Right lobe of liver (tissue), 4 donors: Measurements from ENCODE around the gene TMEM123.

Experiments used
- CTCF ChIP-seq, 4 donors: fragments of 200-600 bp in 3 of 4; fragments of 450-650 bp in 1 of 4; IDR thresholded peaks; one replicate each; pipeline versions ENCODE4 v1.5.1 to v1.8.0; 2016 to 2022; ENCODE audit warnings: antibody characterized with exemption in 4 of 4, mild to moderate bottlenecking in 2 of 4
- POLR2A ChIP-seq: fragments of 450-650 bp; IDR thresholded peaks from one replicate; pipeline ENCODE4 v1.6.1; 2017; ENCODE audit warnings: antibody characterized with exemption, mild to moderate bottlenecking
- donor health status: DM: no; HTN: no; CAD: no.
- donor health status: DM: no; HTN: no; CAD: no.
- donor health status: DM: no; HTN: yes; CAD: no.

DNA sequence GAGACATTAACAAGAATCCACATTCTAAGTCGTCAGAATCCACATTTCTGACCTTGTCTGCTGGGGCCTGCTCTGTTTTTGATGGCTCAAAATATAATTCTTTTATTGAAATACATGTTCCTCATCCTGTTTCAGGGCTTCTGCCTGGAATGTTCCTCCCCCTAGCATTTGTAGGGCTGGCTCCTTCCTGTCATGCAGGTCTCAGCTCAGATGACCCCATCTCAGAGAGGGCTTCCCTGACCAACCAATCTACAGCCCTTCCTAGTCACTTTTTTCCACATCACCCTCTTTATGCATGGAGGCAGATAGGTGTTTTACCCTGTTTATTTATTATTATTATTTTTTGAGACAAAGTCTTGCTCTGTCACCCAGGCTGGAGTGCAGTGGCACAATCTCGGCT lies 14.8 kb downstream of the TMEM123 start:
- no peak for TF ChIP-seq POLR2A
- no peak for TF ChIP-seq CTCF (IDR thresholded peaks at IDR 0.05)
